Fibroblast of lung (primary cell): ENCODE results near the gene CAMKMT. TPM values are rescaled to one million over a fixed set of nuclear protein-coding genes. Genes with fewer than 3 reads are reported as not detected.

Experiments used
- DNase-seq, 2 donors: peaks; one replicate each; pipeline versions ENCODE4 v3.0.0 to v3.0.0-alpha.2; 2010; ENCODE audit warnings: low read depth in 2 of 2
- H2AFZ ChIP-seq: 2 replicates; pipeline ENCODE4 v1.5.1; 2012; ENCODE audit warnings: low read length, control low read depth, inconsistent platforms
- H3K27ac ChIP-seq: 2 replicates; pipeline ENCODE4 v1.5.1; 2011; ENCODE audit warnings: low read length, control low read depth; ENCODE audit not compliant: insufficient read depth
- H3K27me3 ChIP-seq: 2 replicates; pipeline ENCODE4 v1.5.1; 2011; ENCODE audit warnings: mild to moderate bottlenecking, low read length; ENCODE audit not compliant: control insufficient read depth, insufficient read depth
- H3K36me3 ChIP-seq: 2 replicates; pipeline ENCODE4 v1.5.1; 2011; ENCODE audit warnings: low read length; ENCODE audit not compliant: control insufficient read depth, insufficient read depth
- H3K4me1 ChIP-seq: 2 replicates; pipeline ENCODE4 v1.5.1; 2011; ENCODE audit warnings: low read length; ENCODE audit not compliant: control insufficient read depth, insufficient read depth; ENCODE audit errors: extremely low read depth
- H3K4me2 ChIP-seq: 2 replicates; pipeline ENCODE4 v1.5.1; 2011; ENCODE audit warnings: low read length, control low read depth; ENCODE audit not compliant: insufficient read depth; ENCODE audit errors: extremely low read depth
- H3K4me3 ChIP-seq, 4 experiments: fragments of 200-600 bp in 1 of 4; sonication (generic) in 1 of 4; replicated peaks in 1 of 4; 2 replicates each; pipeline ENCODE4 v1.5.1; 2011 to 2016; ENCODE audit warnings: low read length in 4 of 4, low read depth in 3 of 4, mild to moderate bottlenecking in 3 of 4, control low read depth in 2 of 4, inconsistent platforms in 1 of 4, mixed read lengths in 1 of 4; ENCODE audit not compliant: insufficient read depth in 1 of 4; ENCODE audit errors: control extremely low read depth in 1 of 4
- H3K79me2 ChIP-seq: 2 replicates; pipeline ENCODE4 v1.5.1; 2012; ENCODE audit warnings: mild to moderate bottlenecking, low read length, inconsistent platforms; ENCODE audit not compliant: control insufficient read depth, insufficient read depth
- H3K9ac ChIP-seq: 2 replicates; pipeline ENCODE4 v1.5.1; 2011; ENCODE audit warnings: mild to moderate bottlenecking, low read length, control low read depth; ENCODE audit not compliant: insufficient read depth
- H3K9me3 ChIP-seq: 2 replicates; pipeline ENCODE4 v1.5.1; 2012; ENCODE audit warnings: low read depth, low read length; ENCODE audit not compliant: control insufficient read depth, insufficient read depth
- H4K20me1 ChIP-seq: 2 replicates; pipeline ENCODE4 v1.5.1; 2011; ENCODE audit warnings: low read length; ENCODE audit not compliant: control insufficient read depth, insufficient read depth; ENCODE audit errors: extremely low read depth
- CTCF ChIP-seq, 2 donors: IDR thresholded peaks in 1 of 2; conservative IDR thresholded peaks in 1 of 2; 1 replicate in 1 of 2; 2 replicates in 1 of 2; pipeline ENCODE4 v1.5.1; 2011 to 2012; ENCODE audit warnings: low read length in 2 of 2, control low read depth in 1 of 2, inconsistent platforms in 1 of 2, low read depth in 1 of 2, mild to moderate bottlenecking in 1 of 2
- EZH2 ChIP-seq: IDR thresholded peaks from 2 replicates; pipeline ENCODE4 v1.5.1; 2012; ENCODE audit warnings: low read length, control low read depth, mild to moderate bottlenecking; ENCODE audit errors: missing control alignments
- polyA plus RNA-seq, 2 donors: library from polyadenylated mRNA; depleted of rRNA in 1 of 2; stranded (reverse) in 1 of 2; unstranded in 1 of 2; fragments of >200 nt; gene quantifications; 2 replicates each; pipeline ENCODE4 v1.2.1, GENCODE V29; 2011 to 2012; ENCODE audit warnings: missing spikeins in 1 of 2
- total RNA-seq: library from RNA; depleted of rRNA; stranded (reverse); fragments of >200 nt; gene quantifications from 2 replicates; pipeline ENCODE4 v1.2.1, GENCODE V29; 2014

Gene CAMKMT
- total and polyA plus RNA-seq, 2 donors (not counting 1 experiment from before 2014, with no cell fraction given) = 7.9 to 11.6 TPM

GRCh38 chr2:44364604-44365003 lies 2.9 kb downstream of the CAMKMT start:
- no peak overlapping the region for H3K9ac ChIP-seq
- no peak for DNase-seq
- H3K4me3 ChIP-seq = no peak overlapping the region
- H3K9me3 ChIP-seq = no peaks in the 10 kb centered on the region
- TF ChIP-seq EZH2 (no peak), CTCF (conservative IDR thresholded peaks at IDR 0.05 in 1 of 2, IDR thresholded peaks at IDR 0.05 in 1 of 2; ENCODE audit: low read depth in 1 of 2, low read length in 2 of 2) (no peak)
- no peak overlapping the region for H2AFZ ChIP-seq
- H3K4me1 ChIP-seq = peaks cover 3% of the 10 kb centered on the region
- H3K4me2 ChIP-seq = no peak overlapping the region
- no peaks in the 10 kb centered on the region for H4K20me1 ChIP-seq
- H3K36me3 ChIP-seq = no peaks in the 10 kb centered on the region
- H3K79me2 ChIP-seq = peaks cover 17% of the 10 kb centered on the region
- no peak overlapping the region for H3K27ac ChIP-seq
- H3K27me3 ChIP-seq = no peaks in the 10 kb centered on the region

- no peak overlapping the region for H3K9ac ChIP-seq
- DNase-seq = no peak
- no peaks in the 10 kb centered on the region for H3K4me1 ChIP-seq
- H3K27me3 ChIP-seq = no peaks in the 10 kb centered on the region
- peaks cover 2% of the 10 kb centered on the region for H3K79me2 ChIP-seq
- H3K4me2 ChIP-seq = no peak overlapping the region
- H3K27ac ChIP-seq = no peak overlapping the region
- H4K20me1 ChIP-seq = no peaks in the 10 kb centered on the region
- H3K36me3 ChIP-seq = no peaks in the 10 kb centered on the region
- H2AFZ ChIP-seq = no peak overlapping the region
- no peak overlapping the region for H3K4me3 ChIP-seq
- no peak for TF ChIP-seq EZH2
- TF ChIP-seq CTCF (conservative IDR thresholded peaks at IDR 0.05 in 1 of 2, IDR thresholded peaks at IDR 0.05 in 1 of 2; ENCODE audit: low read depth in 1 of 2, low read length in 2 of 2) = no peak
- H3K9me3 ChIP-seq = no peaks in the 10 kb centered on the region
Observed at GRCh38 chr2:44367591-44367990, 5.8 kb downstream of the CAMKMT start.

GRCh38 chr2:44369392-44369791 lies 7.6 kb downstream of the CAMKMT start:
- no peaks in the 10 kb centered on the region for H3K9me3 ChIP-seq
- no peak for TF ChIP-seq CTCF (conservative IDR thresholded peaks at IDR 0.05 in 1 of 2, IDR thresholded peaks at IDR 0.05 in 1 of 2; ENCODE audit: low read depth in 1 of 2, low read length in 2 of 2)
- no peak for TF ChIP-seq EZH2
- no peak overlapping the region for H3K9ac ChIP-seq
- H4K20me1 ChIP-seq = no peaks in the 10 kb centered on the region
- no peaks in the 10 kb centered on the region for H3K79me2 ChIP-seq
- no peak overlapping the region for H3K4me2 ChIP-seq
- no peak overlapping the region for H2AFZ ChIP-seq
- no peaks in the 10 kb centered on the region for H3K27me3 ChIP-seq
- H3K4me3 ChIP-seq = no peak overlapping the region
- no peaks in the 10 kb centered on the region for H3K4me1 ChIP-seq
- no peaks in the 10 kb centered on the region for H3K36me3 ChIP-seq
- no peak for DNase-seq
- no peak overlapping the region for H3K27ac ChIP-seq
